ENCODE data around the gene ZNF638.

ZNF638 gene

GRCh38 chr2:71473346-71474031, 141.9 kb downstream of the ZNF638 start:
- no peak for DNase-seq

DNA sequence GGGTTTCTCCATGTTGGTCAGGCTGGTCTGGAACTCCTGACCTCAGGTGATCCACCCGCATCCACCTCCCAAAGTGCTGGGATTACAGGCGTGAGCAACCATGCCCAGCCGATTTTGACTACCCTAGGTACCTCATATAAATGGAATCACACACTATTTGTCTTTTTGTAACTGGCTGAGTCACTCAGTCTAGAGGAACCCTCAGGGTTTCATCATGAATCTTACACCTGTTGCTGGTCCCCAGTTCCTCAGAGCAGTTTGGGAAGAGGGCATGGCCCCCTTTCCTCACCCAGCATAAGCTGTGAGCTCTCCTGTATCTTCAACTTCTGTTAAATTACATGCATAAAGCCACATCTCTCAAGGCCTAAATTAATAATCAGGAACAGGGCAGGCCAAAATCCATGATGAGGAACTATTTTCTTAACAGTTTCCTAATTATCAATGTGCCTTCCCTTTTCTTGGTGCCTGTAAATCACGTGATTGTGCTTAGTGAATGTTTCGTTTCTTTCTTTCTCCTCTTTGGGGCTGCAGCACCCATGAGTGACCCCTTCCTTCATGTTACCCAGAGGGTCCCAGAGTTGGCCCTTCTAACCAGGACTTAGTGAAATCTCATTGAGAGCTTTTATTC, 142.6 kb downstream of the ZNF638 start:
- DNase-seq, result no peak

DNA sequence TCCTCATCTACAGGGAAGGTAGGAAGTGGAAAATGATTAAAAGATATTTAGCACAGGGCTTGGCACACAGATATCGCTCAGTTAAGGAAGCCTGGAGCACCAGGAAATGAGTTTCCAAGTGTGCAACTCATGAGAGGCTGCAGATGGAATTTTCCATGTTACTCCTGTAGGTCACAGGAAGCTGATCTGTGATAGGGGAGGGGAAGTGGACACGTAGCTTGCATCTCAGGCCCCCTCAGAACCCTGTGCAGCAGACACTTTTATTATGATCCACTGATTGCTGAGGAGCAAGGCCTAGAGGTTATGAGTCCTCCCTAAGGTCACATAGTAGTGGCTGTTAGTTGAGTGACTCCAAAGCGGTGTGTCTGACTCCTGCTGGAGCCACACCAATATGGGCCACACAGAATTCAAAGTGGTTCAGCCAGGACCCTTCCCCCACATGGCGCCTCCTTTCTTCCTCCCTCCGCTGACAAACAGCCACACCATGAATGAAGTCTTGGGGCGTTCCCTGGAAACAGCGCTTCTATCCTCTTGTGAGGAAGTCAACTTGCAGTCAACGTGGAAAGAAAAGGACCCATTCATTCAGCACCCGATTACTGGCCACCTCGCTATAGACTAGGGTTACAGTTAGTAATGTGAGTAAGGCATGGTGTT, 143.3 kb downstream of the ZNF638 start:
- DNase-seq, result no peak

DNA sequence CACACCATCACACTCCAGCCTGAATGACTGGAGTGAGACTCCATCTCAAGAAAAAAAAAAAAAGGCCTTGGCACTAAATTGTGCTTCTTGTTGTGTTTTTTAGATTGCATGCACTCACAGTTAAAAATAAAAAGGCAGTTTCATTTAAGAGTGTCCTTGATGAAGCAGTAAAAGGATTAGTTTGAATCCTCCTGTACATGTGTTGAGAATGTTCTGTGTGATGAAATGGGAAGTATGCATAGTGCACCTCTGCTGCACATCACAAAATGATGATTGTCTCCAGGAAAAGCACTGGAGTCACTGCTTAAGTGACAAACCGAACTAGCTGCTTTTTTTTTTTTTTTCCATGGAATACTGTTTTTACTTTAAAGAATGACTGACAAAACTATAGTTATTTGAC, 144.9 kb downstream of the ZNF638 start:
- DNase-seq, result no peak

GRCh38 chr2:71477231-71477691, 145.7 kb downstream of the ZNF638 start:
- no peak for DNase-seq

- DNase-seq, result no peak
These were observed 147.2 kb downstream of the ZNF638 start for GRCh38 chr2:71478806-71479205.

- DNase-seq, result no peak
These were observed 147.7 kb downstream of the ZNF638 start for GRCh38 chr2:71479261-71479660.

GRCh38 chr2:71481111-71481510, 149.5 kb downstream of the ZNF638 start:
- DNase-seq, result no peak

GRCh38 chr2:71482055-71482454, 150.5 kb downstream of the ZNF638 start:
- no peak for DNase-seq

- no peak for DNase-seq
These were observed 151.7 kb downstream of the ZNF638 start for GRCh38 chr2:71483246-71483645.

- DNase-seq, result no peak
These were observed 152.8 kb downstream of the ZNF638 start for GRCh38 chr2:71484354-71484753.

All from fibroblast of skin of right biceps (primary cell).